A549 (cell line): ENCODE measurements around the gene SEC16B. TPM values are rescaled to one million over a fixed set of nuclear protein-coding genes. Genes with fewer than 3 reads are reported as not detected.

Experiments
- ATAC-seq, 2 experiments: fragments of 200-7000 bp in 1 of 2; fragments of >200 bp in 1 of 2; cut with Nextera tagmentation in 1 of 2; cut with Tn5 transposase in 1 of 2; 3 replicates each; pipeline versions ENCODE4 v1.8.0 to v1.9.1; 2018 to 2020; ENCODE audit warnings: mild to moderate bottlenecking in 1 of 2, moderate library complexity in 1 of 2
- CTCF ChIA-PET: fragments of 300-600 bp; sonication (Branson Sonifier 250); formaldehyde crosslinking; extraction: SDS; loops from one replicate; lab custom pipeline; 2021; ENCODE audit warnings: antibody characterized with exemption, inconsistent platforms; lab: Yijun Ruan, JAX
- POLR2A ChIA-PET: fragments of 350-600 bp; formaldehyde crosslinking; extraction: SDS; loops from one replicate; lab custom pipeline; 2021; ENCODE audit warnings: antibody characterized with exemption, inconsistent platforms; lab: Yijun Ruan, JAX
- DNase-seq, 2 experiments: peaks; one replicate each; pipeline versions ENCODE4 v3.0.0 to v3.0.0-alpha.2; 2011 to 2016; ENCODE audit warnings: low read depth in 1 of 2, low spot score in 1 of 2
- FAIRE-seq: peaks from 2 replicates; lab custom pipeline; 2011; peaks lifted over from hg19 to GRCh38; lab: Jason Lieb, UNC
- H3K27ac ChIP-seq, 2 experiments: fragments of >200 bp; sonication (Bioruptor Twin); formaldehyde crosslinking; 3 replicates each; pipeline ENCODE4 v1.5.1; 2016 to 2017
- H3K4me1 ChIP-seq: fragments of >200 bp; sonication (Bioruptor Twin); formaldehyde crosslinking; 3 replicates; pipeline ENCODE4 v1.6.1; 2016
- H3K4me2 ChIP-seq: fragments of >200 bp; sonication (Bioruptor Twin); formaldehyde crosslinking; 3 replicates; pipeline ENCODE4 v1.6.1; 2016
- H3K4me3 ChIP-seq: fragments of >200 bp; sonication (Bioruptor Twin); formaldehyde crosslinking; 3 replicates; pipeline ENCODE4 v1.5.1; 2016
- H3K9me3 ChIP-seq: fragments of >200 bp; sonication (Bioruptor Twin); formaldehyde crosslinking; 3 replicates; pipeline ENCODE4 v1.6.1; 2016
- BHLHE40 ChIP-seq: IDR thresholded peaks from 2 replicates; pipeline ENCODE4 v1.6.1; 2012; ENCODE audit warnings: low read depth, low read length, inconsistent platforms
- CBX8 ChIP-seq: fragments of 200-600 bp; sonication (generic); IDR thresholded peaks from 2 replicates; pipeline ENCODE4 v1.6.1; 2016
- CEBPB ChIP-seq, 2 experiments: fragments of >200 bp in 1 of 2; sonication (Bioruptor Twin) in 1 of 2; formaldehyde crosslinking in 1 of 2; IDR thresholded peaks; 2 replicates each; pipeline ENCODE4 v1.6.1; 2012 to 2016
- CHD4 ChIP-seq: fragments of 200-600 bp; sonication (generic); IDR thresholded peaks from 2 replicates; pipeline ENCODE4 v1.6.1; 2016; ENCODE audit warnings: antibody characterized with exemption, mild to moderate bottlenecking, borderline replicate concordance
- EHF ChIP-seq: fragments of 250-450 bp; sonication (Bioruptor Pico); IDR thresholded peaks from 2 replicates; pipeline ENCODE4 v1.5.0; 2020; ENCODE audit warnings: mild to moderate bottlenecking
- EHMT2 ChIP-seq: fragments of 200-600 bp; sonication (generic); IDR thresholded peaks from 2 replicates; pipeline ENCODE4 v1.6.1; 2016; ENCODE audit warnings: antibody characterized with exemption, low read depth, mild to moderate bottlenecking, moderate library complexity
- EP300 ChIP-seq, 2 experiments: fragments of >200 bp; sonication (Bioruptor Twin); formaldehyde crosslinking; IDR thresholded peaks; 2 replicates in 1 of 2; 3 replicates in 1 of 2; pipeline ENCODE4 v1.6.1; 2016 to 2017
- FOSL2 ChIP-seq, 2 experiments: fragments of 450-650 bp in 1 of 2; fragments of >200 bp in 1 of 2; sonication (Bioruptor Twin) in 1 of 2; formaldehyde crosslinking; IDR thresholded peaks; 2 replicates each; pipeline versions ENCODE4 v1.5.0 to v1.6.1; 2016 to 2020; ENCODE audit warnings: mild to moderate bottlenecking in 1 of 2, moderate library complexity in 1 of 2
- HEYL ChIP-seq: fragments of 250-450 bp; sonication (Bioruptor Pico); IDR thresholded peaks from 2 replicates; pipeline ENCODE4 v1.8.0; 2021; ENCODE audit warnings: mild to moderate bottlenecking, moderate library complexity
- HOXB13 ChIP-seq: fragments of 250-450 bp; sonication (Bioruptor Pico); IDR thresholded peaks from 2 replicates; pipeline ENCODE4 v1.5.0; 2020; ENCODE audit warnings: low read depth, mild to moderate bottlenecking, moderate library complexity
- PHF8 ChIP-seq: fragments of 200-600 bp; sonication (generic); IDR thresholded peaks from 2 replicates; pipeline ENCODE4 v1.6.1; 2016; ENCODE audit warnings: low read depth, mild to moderate bottlenecking, antibody characterized with exemption, moderate library complexity, borderline replicate concordance
- POLR2A ChIP-seq: IDR thresholded peaks from 2 replicates; pipeline ENCODE4 v1.6.1; 2012; ENCODE audit warnings: mild to moderate bottlenecking, low read length
- POLR2AphosphoS2 ChIP-seq: conservative IDR thresholded peaks from 2 replicates; pipeline ENCODE4 v1.6.1; 2012; ENCODE audit warnings: low read length, improper control_type of control experiment, inconsistent platforms
- RCOR1 ChIP-seq: fragments of 150-350 bp; IDR thresholded peaks from 2 replicates; pipeline ENCODE4 v1.6.1; 2014; ENCODE audit warnings: antibody characterized with exemption, low read length, low read depth
- SREBF2 ChIP-seq: fragments of 450-650 bp; IDR thresholded peaks from 2 replicates; pipeline ENCODE4 v1.6.1; 2014; ENCODE audit warnings: mild to moderate bottlenecking, moderate library complexity
- TP53 ChIP-seq: fragments of 250-450 bp; sonication (Bioruptor Pico); IDR thresholded peaks from 2 replicates; pipeline ENCODE4 v1.5.0; 2021; ENCODE audit warnings: mild to moderate bottlenecking, moderate library complexity
- WGBS: methylation state at CpG from one replicate; pipeline ENCODE4 v1.1.6; 2017; ENCODE audit errors: missing lambda C conversion rate; 5-methylcytosine and 5-hydroxymethylcytosine counted together
- polyA plus RNA-seq, 4 experiments: library from polyadenylated mRNA; depleted of rRNA in 3 of 4; stranded (reverse); fragments of >200 nt; fragmentation: RNase III in 1 of 4; extraction: RNeasy Plus Mini Kit Qiagen cat#74134 plus additional on column Dnase treatment in 1 of 4; gene quantifications; 2 replicates in 3 of 4; 3 replicates in 1 of 4; pipeline ENCODE4 v1.2.3, GENCODE V29; 2011 to 2017
- TF ChIP-seq, protein P1 (sequence below): fragments of 250-450 bp; sonication (Bioruptor Pico); IDR thresholded peaks from 2 replicates; pipeline ENCODE4 v1.5.0; 2020; ENCODE audit warnings: low read depth, mild to moderate bottlenecking, moderate library complexity
- TF ChIP-seq, protein P2 (sequence below): fragments of >200 bp; sonication (Bioruptor Twin); formaldehyde crosslinking; IDR thresholded peaks from 3 replicates; pipeline ENCODE4 v1.6.1; 2016
- TF ChIP-seq, protein P3 (sequence below): fragments of 450-650 bp; IDR thresholded peaks from 2 replicates; pipeline ENCODE4 v1.6.1; 2014; ENCODE audit warnings: antibody characterized with exemption
- TF ChIP-seq, protein P4 (sequence below): fragments of >200 bp; sonication (Bioruptor Twin); formaldehyde crosslinking; IDR thresholded peaks from 2 replicates; pipeline ENCODE4 v1.6.1; 2016
- TF ChIP-seq, protein P5 (sequence below): fragments of 150-350 bp; IDR thresholded peaks from 2 replicates; pipeline ENCODE4 v1.6.1; 2014; ENCODE audit warnings: low read depth, mild to moderate bottlenecking, low read length

Gene SEC16B
- polyA plus RNA-seq, 2 of the 4 experiments (the other 2 are of a cell fraction): 1.3 to 2.6 TPM

DNA sequence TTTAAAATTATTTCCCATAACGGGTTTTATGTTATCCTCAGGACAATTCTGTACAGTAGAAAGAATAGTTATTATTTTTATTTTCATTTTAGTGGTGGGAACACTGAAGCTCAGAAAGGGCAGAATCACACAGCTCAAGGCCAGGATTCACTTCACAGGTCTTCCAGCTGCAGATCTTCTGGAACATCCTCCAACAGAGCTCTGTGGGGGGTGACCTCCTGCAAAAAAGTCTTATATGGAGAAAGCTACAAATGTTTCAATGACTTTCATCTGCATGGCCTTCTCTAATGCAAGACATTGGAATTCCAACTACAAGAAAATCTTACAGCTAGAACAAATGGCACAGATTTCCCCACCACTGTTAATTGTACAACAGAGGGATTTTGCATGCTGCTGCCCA lies 64.2 kb downstream of the SEC16B start:
- Histone ChIP-seq H3K27ac (no peak overlapping the region), H3K4me2 (no peak overlapping the region), H3K4me1 (no peaks in the 10 kb centered on the region), H3K4me3 (no peak overlapping the region), H3K9me3 (no peaks in the 10 kb centered on the region)
- POLR2A ChIA-PET: no interaction called here
- CTCF ChIA-PET: interaction anchor here (0.7 kb wide), 1 partner anchor 1437 kb away, joined by 3 read pairs; no protein-coding TSS in a partner anchor
- no peak for ATAC-seq
- WGBS: 0% methylated on average over 1 of the region's 1 CpG
- FAIRE-seq: no peak
- DNase-seq: no peak
- TF ChIP-seq CBX8 (no peak), FOSL2 (IDR thresholded peaks at IDR 0.05) (no peak), FOSL2 (CRISPR knock-in tag; IDR thresholded peaks at IDR 0.05) (no peak), BHLHE40 (no peak), HOXB13 (CRISPR knock-in tag) (no peak), POLR2AphosphoS2 (no peak)

DNA sequence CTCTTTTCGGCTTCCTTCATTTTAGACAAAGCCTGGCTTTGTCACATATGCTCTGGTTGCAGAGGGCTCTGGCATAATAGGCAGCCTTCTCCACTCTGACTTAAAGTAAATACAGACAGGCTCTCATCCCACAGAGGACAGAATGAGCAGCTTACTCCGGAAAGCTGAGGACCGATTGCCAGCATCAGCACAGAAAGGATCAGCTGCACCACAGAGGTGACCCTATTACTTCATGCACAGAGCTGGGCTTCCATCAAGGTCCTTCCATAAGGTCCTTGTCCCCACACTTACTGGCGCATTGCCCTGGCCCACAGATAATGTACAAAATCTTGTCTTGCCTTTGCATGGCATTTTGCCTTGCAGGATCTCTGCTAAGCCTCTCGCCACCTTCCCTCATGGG lies 67.6 kb downstream of the SEC16B start:
- TF ChIP-seq TP53 (CRISPR knock-in tag): no peak
- TF ChIP-seq CEBPB (IDR thresholded peaks at IDR 0.05): no peak
- no peak for TF ChIP-seq POLR2A
- no peak for TF ChIP-seq PHF8
- no peak for TF ChIP-seq CHD4
- TF ChIP-seq SREBF2: no peak
- TF ChIP-seq, protein P1, sequence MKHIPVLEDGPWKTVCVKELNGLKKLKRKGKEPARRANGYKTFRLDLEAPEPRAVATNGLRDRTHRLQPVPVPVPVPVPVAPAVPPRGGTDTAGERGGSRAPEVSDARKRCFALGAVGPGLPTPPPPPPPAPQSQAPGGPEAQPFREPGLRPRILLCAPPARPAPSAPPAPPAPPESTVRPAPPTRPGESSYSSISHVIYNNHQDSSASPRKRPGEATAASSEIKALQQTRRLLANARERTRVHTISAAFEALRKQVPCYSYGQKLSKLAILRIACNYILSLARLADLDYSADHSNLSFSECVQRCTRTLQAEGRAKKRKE (CRISPR knock-in tag): no peak
- TF ChIP-seq, protein P2, sequence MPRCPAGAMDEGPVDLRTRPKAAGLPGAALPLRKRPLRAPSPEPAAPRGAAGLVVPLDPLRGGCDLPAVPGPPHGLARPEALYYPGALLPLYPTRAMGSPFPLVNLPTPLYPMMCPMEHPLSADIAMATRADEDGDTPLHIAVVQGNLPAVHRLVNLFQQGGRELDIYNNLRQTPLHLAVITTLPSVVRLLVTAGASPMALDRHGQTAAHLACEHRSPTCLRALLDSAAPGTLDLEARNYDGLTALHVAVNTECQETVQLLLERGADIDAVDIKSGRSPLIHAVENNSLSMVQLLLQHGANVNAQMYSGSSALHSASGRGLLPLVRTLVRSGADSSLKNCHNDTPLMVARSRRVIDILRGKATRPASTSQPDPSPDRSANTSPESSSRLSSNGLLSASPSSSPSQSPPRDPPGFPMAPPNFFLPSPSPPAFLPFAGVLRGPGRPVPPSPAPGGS: no peak
- no peak for TF ChIP-seq EP300 (IDR thresholded peaks at IDR 0.05)
- no peak for TF ChIP-seq RCOR1
- TF ChIP-seq, protein P3, sequence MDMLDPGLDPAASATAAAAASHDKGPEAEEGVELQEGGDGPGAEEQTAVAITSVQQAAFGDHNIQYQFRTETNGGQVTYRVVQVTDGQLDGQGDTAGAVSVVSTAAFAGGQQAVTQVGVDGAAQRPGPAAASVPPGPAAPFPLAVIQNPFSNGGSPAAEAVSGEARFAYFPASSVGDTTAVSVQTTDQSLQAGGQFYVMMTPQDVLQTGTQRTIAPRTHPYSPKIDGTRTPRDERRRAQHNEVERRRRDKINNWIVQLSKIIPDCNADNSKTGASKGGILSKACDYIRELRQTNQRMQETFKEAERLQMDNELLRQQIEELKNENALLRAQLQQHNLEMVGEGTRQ: no peak
- TF ChIP-seq, protein P4, sequence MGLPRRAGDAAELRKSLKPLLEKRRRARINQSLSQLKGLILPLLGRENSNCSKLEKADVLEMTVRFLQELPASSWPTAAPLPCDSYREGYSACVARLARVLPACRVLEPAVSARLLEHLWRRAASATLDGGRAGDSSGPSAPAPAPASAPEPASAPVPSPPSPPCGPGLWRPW: no peak
- TF ChIP-seq EHF (CRISPR knock-in tag): no peak
- TF ChIP-seq, protein P5, sequence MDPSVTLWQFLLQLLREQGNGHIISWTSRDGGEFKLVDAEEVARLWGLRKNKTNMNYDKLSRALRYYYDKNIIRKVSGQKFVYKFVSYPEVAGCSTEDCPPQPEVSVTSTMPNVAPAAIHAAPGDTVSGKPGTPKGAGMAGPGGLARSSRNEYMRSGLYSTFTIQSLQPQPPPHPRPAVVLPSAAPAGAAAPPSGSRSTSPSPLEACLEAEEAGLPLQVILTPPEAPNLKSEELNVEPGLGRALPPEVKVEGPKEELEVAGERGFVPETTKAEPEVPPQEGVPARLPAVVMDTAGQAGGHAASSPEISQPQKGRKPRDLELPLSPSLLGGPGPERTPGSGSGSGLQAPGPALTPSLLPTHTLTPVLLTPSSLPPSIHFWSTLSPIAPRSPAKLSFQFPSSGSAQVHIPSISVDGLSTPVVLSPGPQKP: no peak
- TF ChIP-seq CBX8: no peak
- TF ChIP-seq HEYL (CRISPR knock-in tag): no peak
- TF ChIP-seq EHMT2: no peak
- CTCF ChIA-PET: interaction anchor here (1.1 kb wide), 1 partner anchor 11 kb away, joined by 3 read pairs; no protein-coding TSS in a partner anchor
- WGBS: 43% methylated on average over 5 of the region's 5 CpGs
- DNase-seq: no peak
- FAIRE-seq: no peak
- no peak overlapping the region for H3K4me3 ChIP-seq
- no peaks in the 10 kb centered on the region for H3K4me1 ChIP-seq
- no peak overlapping the region for H3K4me2 ChIP-seq
- POLR2A ChIA-PET: no interaction called here
- no peak overlapping the region for H3K27ac ChIP-seq
- ATAC-seq: no peak
- no peaks in the 10 kb centered on the region for H3K9me3 ChIP-seq
